RWPE2 (cell line): ENCODE data around the gene SLC25A27.
"Not testable (repeated sequence)": the region's sequence is repeated elsewhere in the genome, so short reads cannot be mapped to it uniquely, and the experiment has no call there.

Source experiments
- ATAC-seq: fragments of 200-7000 bp; cut with Tn5 transposase; 3 replicates; pipeline ENCODE4 v1.9.1; 2021; ENCODE audit warnings: low read depth
- DNase-seq: peaks from one replicate; pipeline ENCODE4 v3.0.0-alpha.2; 2020; ENCODE audit warnings: low spot score
- H3K27ac ChIP-seq: fragments of 450-650 bp; 2 replicates; pipeline ENCODE4 v1.5.1; 2017; ENCODE audit warnings: mild to moderate bottlenecking; ENCODE audit not compliant: poor library complexity, severe bottlenecking
- H3K27me3 ChIP-seq: fragments of 250-450 bp; sonication (Bioruptor Pico); 2 replicates; pipeline ENCODE4 v1.5.1; 2021; ENCODE audit warnings: mild to moderate bottlenecking, moderate library complexity; ENCODE audit not compliant: insufficient read depth, poor library complexity, severe bottlenecking
- H3K36me3 ChIP-seq: fragments of 250-450 bp; sonication (Bioruptor Pico); 2 replicates; pipeline ENCODE4 v1.5.1; 2020; ENCODE audit warnings: low read depth, mild to moderate bottlenecking, moderate library complexity
- H3K4me1 ChIP-seq: fragments of 250-450 bp; sonication (Bioruptor Pico); 2 replicates; pipeline ENCODE4 v1.5.1; 2021; ENCODE audit warnings: mild to moderate bottlenecking, moderate library complexity; ENCODE audit not compliant: insufficient read depth, poor library complexity, severe bottlenecking
- H3K4me3 ChIP-seq: fragments of 250-450 bp; sonication (Bioruptor Pico); 2 replicates; pipeline ENCODE4 v1.5.1; 2021; ENCODE audit warnings: mild to moderate bottlenecking, moderate library complexity; ENCODE audit not compliant: severe bottlenecking
- H3K9me3 ChIP-seq: fragments of 250-450 bp; sonication (Bioruptor Pico); 2 replicates; pipeline ENCODE4 v1.5.1; 2021; ENCODE audit warnings: mild to moderate bottlenecking, moderate library complexity; ENCODE audit not compliant: severe bottlenecking
- CTCF ChIP-seq: fragments of 450-650 bp; IDR thresholded peaks from one replicate; pipeline ENCODE4 v1.5.1; 2017; ENCODE audit warnings: mild to moderate bottlenecking, moderate library complexity; ENCODE audit not compliant: poor library complexity, severe bottlenecking

Gene SLC25A27

GRCh38 chr6:46637933-46638332 is 14.8 kb upstream of the SLC25A27 start:
- Histone ChIP-seq H3K9me3 (no peaks in the 10 kb centered on the region), H3K36me3 (no peaks in the 10 kb centered on the region), H3K4me1 (peaks cover 27% of the 10 kb centered on the region), H3K4me3 (no peak overlapping the region), H3K27me3 (no peaks in the 10 kb centered on the region), H3K27ac (peak overlapping the region; percentile 12)
- DNase-seq (no peak), ATAC-seq (no peak)
- no peak for TF ChIP-seq CTCF

GRCh38 chr6:46638650-46639049 is 14.1 kb upstream of the SLC25A27 start:
- DNase-seq: no peak
- Histone ChIP-seq H3K4me1 (peaks cover 31% of the 10 kb centered on the region), H3K27ac (peak overlapping the region; percentile 18), H3K36me3 (no peaks in the 10 kb centered on the region), H3K27me3 (no peaks in the 10 kb centered on the region), H3K9me3 (no peaks in the 10 kb centered on the region), H3K4me3 (no peak overlapping the region)
- TF ChIP-seq CTCF: no peak
- ATAC-seq: peak; percentile 68

- no peak for DNase-seq
These were observed 9.6 kb upstream of the SLC25A27 start for GRCh38 chr6:46642928-46643751.

GRCh38 chr6:46645265-46645664 is 7.5 kb upstream of the SLC25A27 start:
- no peak overlapping the region for H3K27ac ChIP-seq
- TF ChIP-seq CTCF: no peak
- H3K4me1 ChIP-seq: peaks cover 15% of the 10 kb centered on the region
- ATAC-seq (no peak), DNase-seq (no peak)
- no peaks in the 10 kb centered on the region for H3K27me3 ChIP-seq
- H3K9me3 ChIP-seq: no peaks in the 10 kb centered on the region
- no peaks in the 10 kb centered on the region for H3K36me3 ChIP-seq
- no peak overlapping the region for H3K4me3 ChIP-seq

More at GRCh38 chr6:46642928-46643751, 9.6 kb upstream of the SLC25A27 start:
- peaks cover 16% of the 10 kb centered on the region for H3K4me1 ChIP-seq
- H3K4me3 ChIP-seq: no peak overlapping the region
- H3K27me3 ChIP-seq: no peaks in the 10 kb centered on the region
- no peak for TF ChIP-seq CTCF
- no peaks in the 10 kb centered on the region for H3K36me3 ChIP-seq
- no peaks in the 10 kb centered on the region for H3K9me3 ChIP-seq
- H3K27ac ChIP-seq: peak overlapping the region; percentile 11
- peak; percentile 86 for ATAC-seq

GRCh38 chr6:46648108-46648507 is 4.7 kb upstream of the SLC25A27 start:
- not testable (repeated sequence) for H3K27me3 ChIP-seq, H3K4me3 ChIP-seq, H3K27ac ChIP-seq, H3K9me3 ChIP-seq, H3K36me3 ChIP-seq, ATAC-seq, DNase-seq
- H3K4me1 ChIP-seq: peaks cover 21% of the 10 kb centered on the region
